Stimulated activated CD4-positive, alpha-beta T cell treated with anti-CD3 and anti-CD28 coated beads, Interleukin-4, amount 100 ng/mL, for 48 hours (primary cell): ENCODE results near the gene GMEB2.
"Not testable (repeated sequence)": the region's sequence is repeated elsewhere in the genome, so short reads cannot be mapped to it uniquely, and the experiment has no call there.

ENCODE experiments used
- DNase-seq, 2 donors: peaks; one replicate each; pipeline ENCODE4 v3.0.0-alpha.2; 2020; ENCODE audit warnings: low read depth in 2 of 2

The GMEB2 gene

GRCh38 chr20:63657260-63657936 is 30.5 kb upstream of the GMEB2 start:
- DNase-seq = no peak

DNA sequence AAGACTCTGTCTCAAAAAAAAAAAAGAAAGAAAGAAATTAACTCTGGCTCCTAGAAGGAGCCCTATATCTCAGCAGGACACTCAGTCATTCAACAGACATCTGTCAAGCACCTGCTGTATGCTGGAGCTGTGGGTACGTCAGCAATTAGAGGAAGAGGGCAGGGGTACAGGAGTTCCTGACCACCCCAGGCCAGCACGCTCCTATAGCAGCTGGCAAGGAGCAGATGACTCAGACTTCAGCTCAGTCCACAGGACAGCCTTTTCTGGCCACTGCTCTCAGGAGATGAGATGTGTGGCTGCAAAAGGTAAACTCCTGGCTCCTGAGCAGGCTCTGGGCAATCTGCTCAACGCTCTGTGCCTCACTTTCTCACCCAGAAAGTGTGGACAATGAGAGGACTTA is 29.6 kb upstream of the GMEB2 start:
- no peak for DNase-seq

DNA sequence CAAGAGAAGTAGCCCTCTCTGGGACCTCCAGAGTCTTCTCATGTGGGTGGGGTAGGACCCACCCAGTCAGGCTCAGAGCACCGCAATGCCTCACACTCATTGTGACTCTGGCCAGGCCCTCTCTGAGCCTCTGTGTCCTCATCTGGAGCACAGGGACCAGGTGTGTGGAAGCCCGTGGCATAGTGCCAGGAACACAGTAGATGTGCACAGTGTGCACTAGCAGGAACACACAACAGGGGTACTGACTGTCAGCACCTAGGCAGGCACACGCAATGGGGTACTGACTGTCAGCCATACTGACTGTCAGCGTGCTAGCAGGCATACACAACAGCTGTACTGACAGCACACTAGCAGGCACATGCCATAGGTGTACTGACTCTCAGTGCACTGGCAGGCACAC is 28.3 kb upstream of the GMEB2 start:
- DNase-seq = no peak

DNA sequence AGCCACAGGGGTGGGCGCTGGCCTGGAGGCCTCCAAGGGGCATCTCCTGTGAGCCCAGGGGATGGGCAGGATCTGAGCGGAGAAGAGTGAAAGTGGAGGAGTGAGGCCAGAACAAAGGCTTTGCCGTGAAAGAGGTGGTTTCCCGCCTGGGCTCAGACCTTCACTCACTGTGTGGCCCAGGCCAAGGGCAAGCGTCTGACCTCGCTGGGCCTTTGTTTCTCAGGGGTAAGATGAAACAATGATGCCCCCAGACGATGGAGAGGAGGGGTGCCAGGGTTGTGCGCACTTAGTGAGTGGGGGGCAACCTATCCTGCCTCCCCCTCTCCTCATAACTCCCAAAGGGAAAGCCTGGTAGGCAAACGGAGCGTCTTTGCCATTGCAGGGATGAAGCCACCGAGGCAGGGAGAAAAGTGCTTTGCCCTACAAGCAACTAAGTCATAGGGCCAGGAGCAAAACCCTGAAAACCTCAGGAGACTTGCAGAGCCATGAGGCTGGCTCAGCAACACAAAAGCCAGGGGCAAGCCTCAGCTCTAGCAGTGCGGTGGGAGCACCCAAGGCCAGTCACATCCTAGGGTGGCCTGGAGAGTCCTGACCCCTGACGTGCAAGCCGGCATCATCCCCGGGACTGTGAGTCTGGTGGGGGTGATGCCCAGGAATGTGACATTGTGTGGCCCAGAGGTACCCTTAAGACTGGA is 27.2 kb upstream of the GMEB2 start:
- DNase-seq = no peak

GRCh38 chr20:63653041-63653973 is 26.4 kb upstream of the GMEB2 start, which contains the start of gene STMN3:
STMN3 (minus strand) TSS chr20:63653424; CDS start chr20:63653345, 79 bp downstream.
- peak; percentile 58 to 67 for DNase-seq

GRCh38 chr20:63652192-63652980 is 25.5 kb upstream of the GMEB2 start:
- no peak for DNase-seq

DNA sequence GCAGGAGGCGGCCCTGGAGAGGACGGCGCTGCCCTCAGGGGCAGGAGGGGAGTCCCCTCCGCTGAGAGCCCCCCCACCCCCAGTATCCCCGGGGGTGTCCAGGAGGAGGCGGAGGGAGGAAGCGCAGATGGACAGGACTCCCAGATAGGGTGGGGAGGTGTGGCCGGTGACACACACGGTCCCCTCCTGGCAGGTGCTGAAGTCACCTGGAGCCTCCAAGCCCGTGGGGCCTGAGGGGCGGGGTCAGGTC is 25.0 kb upstream of the GMEB2 start:
- no peak for DNase-seq

- not testable (repeated sequence) for DNase-seq
Observed at GRCh38 chr20:63650486-63650885, 23.6 kb upstream of the GMEB2 start.

DNA sequence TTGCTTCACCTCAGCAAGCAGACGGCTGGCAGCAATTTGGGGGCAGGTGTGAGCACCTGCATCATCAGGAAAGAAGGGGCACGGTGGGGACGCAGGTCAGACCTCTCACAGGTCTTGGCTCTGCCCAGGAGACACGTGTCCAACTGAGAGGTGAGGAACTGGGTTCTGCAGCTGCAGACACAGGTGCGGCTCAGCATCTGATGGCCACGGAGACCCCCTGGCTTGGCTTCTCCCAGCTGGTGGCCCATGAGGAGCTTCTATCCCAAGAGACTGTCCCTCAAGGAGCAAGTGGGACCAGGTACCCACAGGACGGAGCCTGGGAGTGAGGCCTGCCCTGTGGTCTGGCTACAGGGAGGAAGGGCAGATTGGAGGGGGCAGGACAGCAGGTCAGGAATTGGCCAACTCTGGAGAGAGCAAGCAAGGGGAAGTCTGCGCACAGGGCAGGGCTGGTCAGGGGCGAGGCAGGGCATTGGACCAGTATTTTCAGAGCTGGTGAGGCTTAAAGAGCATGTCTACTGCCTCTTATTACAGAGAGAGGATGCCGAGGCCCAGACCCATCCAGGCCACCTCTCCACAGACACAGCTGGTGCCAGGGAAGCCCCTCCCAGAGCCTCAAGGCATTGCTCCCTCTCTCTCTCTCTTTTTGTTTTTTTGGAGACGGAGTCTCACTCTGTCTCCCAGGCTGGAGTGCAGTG is 22.1 kb upstream of the GMEB2 start:
- no peak for DNase-seq

- DNase-seq = no peak
Observed at GRCh38 chr20:63648190-63648589, 21.3 kb upstream of the GMEB2 start.

DNA sequence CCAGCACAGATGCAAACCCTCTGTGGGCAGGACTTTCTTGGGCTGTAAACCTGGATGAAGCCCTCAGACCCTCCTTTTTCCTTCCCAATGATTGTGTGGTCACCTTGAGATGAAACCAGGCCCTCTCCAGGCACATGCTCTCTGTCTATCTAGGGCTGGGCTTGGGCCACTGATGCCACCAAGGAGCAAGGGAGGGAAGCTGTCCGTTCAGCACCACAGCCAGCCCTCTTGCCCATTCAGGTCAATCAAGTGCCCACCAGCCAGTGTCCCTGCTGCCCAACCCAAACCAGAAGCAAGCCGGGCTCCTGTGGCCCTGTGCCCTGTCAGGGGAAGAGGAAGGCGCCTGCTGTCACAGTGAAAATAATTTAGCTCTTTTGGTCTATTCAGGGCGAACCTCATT is 18.3 kb upstream of the GMEB2 start:
- DNase-seq = no peak

- no peak for DNase-seq
Observed at GRCh38 chr20:63643946-63644345, 17.0 kb upstream of the GMEB2 start.

GRCh38 chr20:63643499-63643898 is 16.6 kb upstream of the GMEB2 start:
- DNase-seq = no peak

DNA sequence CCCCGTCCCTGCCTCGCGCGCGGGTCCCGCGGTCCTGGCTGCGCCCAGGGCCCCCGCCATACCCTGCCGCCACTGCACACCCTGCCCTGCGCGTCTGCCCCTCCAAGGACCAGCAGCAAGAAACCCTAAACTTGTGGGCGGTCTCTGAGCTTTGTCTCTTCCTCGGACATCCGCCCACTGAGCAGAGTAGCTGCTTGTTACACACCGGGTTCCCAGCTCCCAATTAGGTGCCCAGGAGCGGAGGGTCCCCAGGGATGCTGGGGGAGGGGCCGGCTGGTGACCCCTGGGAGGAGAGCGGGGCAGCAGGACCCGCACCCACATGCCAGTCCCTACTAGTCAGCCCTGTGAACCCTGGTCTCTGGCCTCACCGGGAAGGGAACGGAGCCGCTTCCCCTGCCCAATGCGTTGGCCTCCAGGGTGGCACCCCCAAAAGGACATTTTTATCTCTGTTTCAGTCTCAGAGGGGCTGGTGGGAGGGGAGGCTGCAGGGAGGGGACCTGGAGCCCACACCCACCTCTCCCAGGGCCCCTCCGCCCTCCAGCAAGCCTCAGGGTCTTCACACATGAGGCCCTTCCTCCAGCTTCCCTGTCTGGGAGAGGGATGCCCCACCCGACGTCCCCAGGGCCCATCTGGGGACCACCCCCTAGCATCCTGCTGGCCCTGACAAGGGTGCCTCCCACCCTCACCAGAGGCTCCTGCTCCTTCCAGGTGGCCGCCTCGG is 15.8 kb upstream of the GMEB2 start:
- DNase-seq = no peak

DNA sequence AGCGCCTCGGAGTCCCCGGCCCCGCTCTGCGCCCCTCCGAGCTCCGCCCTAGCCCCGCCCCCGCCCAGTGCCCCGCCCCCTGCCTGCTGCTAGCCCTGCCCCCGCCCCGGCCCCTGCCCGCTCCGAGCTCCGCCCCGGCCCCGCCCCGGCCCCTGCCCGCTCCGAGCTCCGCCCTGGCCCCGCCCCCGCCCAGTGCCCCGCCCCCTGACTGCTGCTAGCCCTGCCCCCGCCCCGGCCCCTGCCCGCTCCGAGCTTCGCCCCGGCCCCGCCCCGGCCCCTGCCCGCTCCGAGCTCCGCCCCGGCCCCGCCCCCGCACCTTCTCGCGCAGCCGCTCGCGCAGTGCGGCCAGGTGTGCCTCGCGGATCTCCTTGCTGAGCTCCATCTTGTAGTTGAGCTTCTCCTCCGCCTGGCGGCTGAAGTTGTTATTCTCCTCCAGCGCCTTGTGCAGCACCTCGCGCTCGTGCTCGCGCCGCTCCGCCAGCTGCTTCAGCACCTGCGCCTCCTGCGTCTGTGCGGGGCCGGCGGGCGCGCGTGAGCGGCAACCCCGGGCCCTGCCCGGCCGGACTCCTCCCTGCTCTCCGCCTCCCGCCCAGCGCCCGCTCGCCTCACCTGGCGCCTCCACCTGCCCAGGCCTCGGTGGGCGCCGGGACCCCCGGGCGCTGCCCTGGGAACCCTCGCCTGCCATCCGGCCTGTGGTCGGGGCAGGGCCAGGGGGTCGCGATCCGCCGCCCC is 15.1 kb upstream of the GMEB2 start:
- peak; percentile 98 to 99 for DNase-seq

GRCh38 chr20:63641146-63641791 is 14.4 kb upstream of the GMEB2 start:
- DNase-seq = no peak

GRCh38 chr20:63640686-63641085 is 13.8 kb upstream of the GMEB2 start:
- DNase-seq = not testable (repeated sequence)

- DNase-seq = no peak
Observed at GRCh38 chr20:63640086-63640485, 13.2 kb upstream of the GMEB2 start.
